Dermis microvascular lymphatic vessel endothelial cell (primary cell): Measurements from ENCODE around the gene USF3. TPM values are rescaled to one million over a fixed set of nuclear protein-coding genes. Genes with fewer than 3 reads are reported as not detected.
"Not testable (repeated sequence)": the region's sequence is repeated elsewhere in the genome, so short reads cannot be mapped to it uniquely, and the experiment has no call there.

Experiments
- DNase-seq, 2 donors: peaks; one replicate each; pipeline versions ENCODE4 v3.0.0 to v3.0.0-alpha.2; 2010; ENCODE audit warnings: low read depth in 2 of 2
- total RNA-seq: library from RNA; depleted of rRNA; stranded (reverse); fragments of >200 nt; gene quantifications from 2 replicates; pipeline ENCODE4 v1.2.1, GENCODE V29; 2014

The USF3 gene
- total RNA-seq, 1 donor from 2014 or later = 4.9 TPM

- DNase-seq = no peak
These were observed 42.1 kb downstream of the USF3 start for GRCh38 chr3:113654310-113654709.

DNA sequence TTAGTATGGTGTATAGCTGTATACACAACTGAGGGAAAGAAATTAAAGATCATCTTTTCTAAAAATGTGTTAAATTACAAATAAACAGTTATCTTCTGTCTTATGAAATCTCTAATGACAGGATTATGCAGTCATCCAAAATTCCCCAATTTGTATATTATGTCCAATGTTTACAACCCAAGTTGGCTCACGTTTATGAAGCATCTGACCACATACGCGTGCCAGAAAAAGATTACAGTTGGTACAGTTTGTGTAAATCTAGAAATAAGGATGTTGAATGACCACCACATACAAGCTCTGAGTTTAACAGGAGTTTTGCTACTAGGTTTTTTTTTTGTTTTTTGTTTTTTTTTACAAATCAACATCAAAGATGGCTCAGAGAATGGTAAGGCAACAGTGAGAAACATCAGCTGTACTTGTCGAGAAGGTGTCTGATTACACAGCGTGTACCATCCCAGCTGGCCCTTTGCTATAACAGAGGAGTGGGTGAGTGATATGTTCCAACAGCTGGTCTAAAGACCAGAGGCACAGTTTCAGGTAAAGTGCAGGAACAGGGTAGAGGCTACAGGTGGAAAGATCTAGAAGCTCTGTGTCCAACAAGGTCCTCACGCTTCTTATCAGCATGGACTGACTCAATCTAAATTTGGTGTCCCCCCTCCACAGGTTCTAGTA, 47.1 kb downstream of the USF3 start:
- no peak for DNase-seq

DNA sequence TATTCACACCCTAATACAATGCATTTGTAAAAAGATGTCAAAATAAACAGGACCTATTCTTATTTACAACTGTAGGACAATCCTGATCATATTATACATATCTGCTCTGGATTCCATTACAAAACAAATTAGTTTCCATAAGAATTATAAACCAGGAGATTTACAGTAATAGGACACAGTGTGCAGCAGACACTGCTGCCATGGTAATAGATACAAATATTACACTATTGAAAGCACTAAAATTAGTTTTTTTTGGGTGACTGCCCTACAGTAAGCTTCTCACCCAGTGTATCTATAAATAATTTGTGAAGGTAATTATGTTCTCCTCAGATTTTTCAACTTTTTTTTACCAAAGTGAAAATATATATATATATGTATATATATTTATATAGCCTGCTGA, 47.9 kb downstream of the USF3 start:
- DNase-seq = no peak

GRCh38 chr3:113643583-113643982, 52.9 kb downstream of the USF3 start:
- DNase-seq = no peak

DNA sequence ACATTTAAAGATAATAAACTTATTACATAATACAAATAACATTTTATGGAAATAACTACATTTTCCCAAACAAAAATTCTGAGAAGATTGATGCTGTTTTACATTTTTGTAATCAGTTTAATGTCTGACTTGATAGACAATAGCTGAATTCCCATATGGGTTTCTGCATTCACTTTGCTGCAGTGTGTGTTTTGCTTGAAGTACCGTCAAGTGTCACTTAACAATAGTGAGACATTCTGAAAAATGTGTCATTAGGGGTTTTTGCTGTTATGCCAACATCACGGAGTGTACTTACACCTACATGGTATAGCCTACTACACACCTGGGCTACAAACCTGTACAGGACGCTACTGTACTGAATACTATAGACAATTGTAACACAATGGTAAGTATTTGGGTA, 57.5 kb downstream of the USF3 start:
- DNase-seq = no peak

DNA sequence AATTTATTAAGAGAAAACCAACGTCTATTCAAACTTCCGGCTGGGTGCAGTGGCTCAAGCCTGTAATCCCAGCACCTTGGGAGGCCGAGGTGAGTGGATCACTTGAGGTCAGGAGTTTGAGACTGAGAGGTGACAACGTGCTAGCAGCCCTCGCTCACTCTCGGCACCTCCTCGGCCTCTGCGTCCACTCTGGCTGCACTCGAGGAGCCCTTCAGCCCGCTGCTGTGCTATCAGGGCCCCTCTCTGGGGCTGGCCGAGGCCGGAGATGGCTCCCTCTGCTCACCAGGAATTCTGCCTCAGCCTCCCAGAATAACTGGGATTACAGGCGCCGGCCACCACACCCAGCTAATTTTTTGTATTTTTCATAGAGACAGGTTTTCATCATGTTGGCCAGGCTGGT, 58.7 kb downstream of the USF3 start:
- no peak for DNase-seq

DNA sequence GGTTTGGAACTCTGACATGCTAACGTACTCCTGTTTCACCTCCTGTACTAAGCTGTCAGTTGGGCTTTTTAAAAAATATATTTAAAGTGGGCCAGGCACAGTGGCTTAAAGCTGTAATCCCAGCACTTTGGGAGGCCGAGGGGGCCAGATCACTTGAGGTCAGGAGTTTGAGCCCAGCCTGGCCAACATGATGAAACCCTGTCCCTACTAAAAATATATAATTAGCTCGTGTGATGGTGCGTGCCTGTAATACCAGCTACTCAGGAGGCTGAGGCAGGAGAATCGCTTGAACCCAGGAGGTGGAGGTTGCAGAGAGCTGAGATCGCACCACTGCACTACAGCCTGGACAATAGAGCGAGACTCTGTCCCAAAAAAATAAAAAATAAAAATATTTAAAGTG, 60.4 kb downstream of the USF3 start:
- DNase-seq = not testable (repeated sequence)

DNA sequence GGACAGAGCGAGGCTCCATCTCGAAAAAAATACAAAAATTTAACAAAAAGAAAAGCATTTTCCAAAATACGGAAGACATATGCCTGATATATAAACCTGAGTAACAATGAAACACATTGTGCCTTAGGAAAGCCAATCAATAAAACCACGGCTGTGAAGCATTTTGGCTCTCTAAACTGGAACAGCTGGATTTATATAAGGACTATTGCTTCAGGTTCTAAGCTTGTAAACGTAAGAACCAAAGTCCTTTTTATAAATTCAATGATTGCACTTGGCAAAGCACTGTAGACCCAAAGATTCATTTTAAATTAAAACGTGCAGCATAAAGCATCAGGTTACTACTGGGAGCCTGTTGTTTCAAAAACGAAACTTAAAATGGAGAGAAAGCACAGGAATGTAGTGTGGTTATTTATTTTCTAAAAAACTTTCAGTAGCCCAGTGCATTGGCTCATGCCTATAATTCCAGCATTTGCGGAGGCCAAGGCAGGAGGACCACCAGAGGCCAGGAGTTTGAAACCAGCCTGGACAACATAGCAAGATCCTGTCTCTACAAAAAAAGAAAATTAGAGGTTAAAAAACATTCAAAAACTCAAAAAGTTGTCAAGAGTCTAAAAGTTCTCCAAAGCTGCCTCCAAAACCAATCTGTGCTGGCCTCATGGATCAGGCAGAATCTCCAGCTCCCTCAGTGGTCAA, 61.5 kb downstream of the USF3 start:
- no peak for DNase-seq

DNA sequence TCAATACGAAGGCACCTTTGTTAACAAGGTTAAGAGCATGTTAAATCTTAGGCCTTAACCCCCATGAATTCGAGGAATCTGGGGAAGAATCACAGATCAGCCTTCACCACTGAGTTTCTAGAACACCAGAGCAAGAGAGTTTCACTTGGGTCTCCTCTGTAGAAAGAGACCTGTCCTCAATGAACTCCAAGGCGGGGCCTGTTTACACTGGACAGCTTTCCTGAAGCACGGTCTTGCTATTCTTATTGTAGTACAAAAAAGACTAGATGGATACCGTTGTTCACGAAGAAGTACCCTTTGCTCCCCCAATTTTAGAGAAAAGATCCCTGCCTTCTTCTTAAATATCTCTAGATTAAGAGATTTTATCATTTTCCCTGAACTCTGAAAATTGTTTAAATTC, 64.9 kb downstream of the USF3 start:
- no peak for DNase-seq

GRCh38 chr3:113630956-113631542, 65.4 kb downstream of the USF3 start:
- DNase-seq = no peak

DNA sequence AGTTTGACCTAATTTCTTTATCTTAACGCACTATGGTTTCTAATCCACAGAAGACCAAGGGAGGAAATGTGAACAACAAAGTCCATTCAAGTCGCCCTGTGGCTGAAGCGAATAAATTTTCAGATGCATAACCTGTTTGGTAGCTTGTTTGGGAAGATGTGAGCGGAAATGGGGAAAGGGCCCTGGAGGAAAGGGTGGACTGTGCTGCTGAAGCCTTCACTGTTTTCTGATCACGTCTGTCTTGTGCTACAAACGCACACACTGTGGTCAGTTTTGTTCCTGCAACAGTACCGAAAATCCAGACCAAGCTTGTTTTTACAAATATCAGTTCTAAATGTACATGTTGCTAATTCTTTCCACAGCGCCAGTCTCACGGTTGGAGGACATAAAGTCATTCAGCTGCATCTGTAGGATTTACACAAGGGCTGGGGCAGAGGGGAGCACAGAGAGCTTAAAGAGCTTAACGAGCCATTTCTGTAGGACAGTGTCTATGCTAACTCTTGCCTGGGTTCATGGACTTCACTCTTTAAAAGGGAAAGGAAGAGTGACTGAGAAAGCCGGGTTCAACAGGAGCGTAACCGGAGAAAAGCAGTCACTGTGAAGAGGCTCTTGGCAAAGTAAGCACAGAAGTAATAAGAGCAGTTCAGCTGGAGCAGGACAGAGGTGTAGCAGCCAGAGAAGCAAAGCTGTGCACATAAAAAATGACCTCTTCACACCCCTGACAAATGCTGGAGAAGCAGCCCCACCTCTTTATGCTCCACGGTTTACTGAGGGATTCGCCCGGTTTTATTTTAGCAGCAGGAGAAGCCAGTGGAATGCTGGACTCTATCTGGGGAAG, 66.6 kb downstream of the USF3 start:
- no peak for DNase-seq

- DNase-seq = no peak
These were observed 67.7 kb downstream of the USF3 start for GRCh38 chr3:113628788-113629187.

GRCh38 chr3:113628316-113628715, 68.1 kb downstream of the USF3 start:
- peak in 1 of 2 donors; percentile 71 for DNase-seq

DNA sequence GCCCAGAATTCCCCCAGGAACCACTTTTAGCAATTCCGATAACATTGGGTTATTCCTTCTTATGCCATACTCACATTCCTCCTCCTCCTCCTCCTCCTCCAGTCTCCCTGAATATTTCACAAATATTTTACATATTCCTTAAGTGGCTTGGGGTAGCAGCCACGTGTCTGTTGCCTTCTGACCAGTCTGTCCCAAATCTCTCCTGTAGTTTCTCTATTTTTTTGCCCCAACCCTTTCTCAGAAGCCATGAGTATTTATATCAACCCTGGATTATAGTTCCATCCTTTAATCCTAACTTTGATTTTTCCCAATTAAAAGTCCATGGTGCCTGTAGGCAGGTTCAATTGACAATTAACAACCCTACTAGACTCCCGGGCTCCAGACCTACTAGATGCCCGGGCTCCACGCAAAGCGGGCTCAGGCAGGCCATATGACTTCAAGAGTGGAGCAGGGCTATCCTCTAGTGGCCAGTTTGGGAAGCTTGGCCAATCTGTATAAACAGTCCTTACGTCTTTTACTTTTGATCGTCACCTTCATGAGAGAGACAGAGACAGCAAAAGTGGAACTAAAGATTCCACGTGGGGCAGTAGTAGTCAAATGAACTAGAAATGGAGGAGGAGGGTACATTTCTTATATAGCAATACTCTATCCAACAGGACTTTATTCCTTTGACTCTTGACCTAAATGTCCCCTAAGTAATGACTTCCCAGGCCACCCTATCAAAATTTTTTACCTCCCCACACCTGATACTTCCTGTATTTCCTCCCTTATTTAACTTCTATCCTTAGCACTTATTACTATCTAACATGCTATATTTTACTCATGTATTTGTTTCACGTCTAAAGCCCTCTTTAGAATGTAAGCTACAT, 69.7 kb downstream of the USF3 start:
- DNase-seq = peak; percentile 46 to 70

DNA sequence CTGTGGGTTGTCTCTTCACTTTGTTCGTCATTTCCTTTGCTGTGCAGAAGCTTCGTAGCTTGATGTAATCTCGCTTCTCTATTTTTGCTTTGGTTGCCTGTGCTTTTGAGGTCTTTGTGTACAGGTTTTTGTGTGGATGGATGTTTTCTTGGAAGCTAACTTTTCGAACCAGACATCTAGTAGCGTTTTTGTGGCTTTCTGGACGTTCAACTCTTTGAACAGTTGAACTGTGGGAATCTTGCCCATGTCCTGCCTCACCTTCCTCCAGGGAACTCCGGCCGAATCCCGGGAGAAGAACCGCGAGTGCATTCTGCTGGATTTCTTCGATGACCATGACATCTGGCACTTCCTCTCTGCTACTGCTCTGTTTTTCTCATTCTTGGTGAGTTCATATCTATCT, 70.6 kb downstream of the USF3 start:
- no peak for DNase-seq

DNA sequence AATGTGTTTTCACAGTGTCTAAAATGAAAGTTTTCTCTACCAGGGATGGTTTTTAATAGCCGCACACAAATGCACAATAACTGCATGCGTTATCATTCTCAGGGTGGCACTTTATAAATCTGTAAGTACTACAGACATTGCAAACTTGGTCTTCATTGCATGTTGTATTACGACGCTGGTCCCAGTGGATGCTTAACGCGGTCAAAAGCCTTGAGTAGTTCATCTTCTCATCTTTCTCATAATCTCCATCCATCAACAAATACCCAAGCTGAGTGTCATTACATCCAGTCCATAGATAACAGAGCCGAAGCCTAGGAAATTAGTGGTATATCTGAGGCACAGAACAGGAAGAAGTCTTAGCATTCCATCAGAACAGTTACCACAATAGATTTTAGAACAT, 72.6 kb downstream of the USF3 start:
- DNase-seq = no peak

GRCh38 chr3:113623324-113623723, 73.1 kb downstream of the USF3 start:
- DNase-seq = peak in 1 of 2 donors; percentile 15

DNA sequence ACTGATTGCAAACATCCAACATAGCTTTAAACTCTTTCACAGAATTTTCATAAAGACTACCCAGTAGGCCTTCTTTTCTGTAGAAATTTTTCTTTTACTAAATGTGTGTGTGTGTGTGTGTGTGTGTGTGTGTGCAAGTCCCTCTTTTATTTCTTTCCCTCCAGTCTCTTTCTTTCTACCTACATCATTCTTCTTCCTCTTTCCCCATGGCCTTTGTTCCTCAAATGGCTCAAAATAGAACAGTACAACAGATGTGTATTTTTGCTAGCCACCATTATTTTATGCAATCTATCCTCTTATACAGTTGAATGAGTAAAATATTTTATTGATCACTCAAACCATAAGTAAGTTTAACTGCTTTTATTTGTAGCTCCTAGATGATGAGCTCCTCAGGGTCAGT, 76.4 kb downstream of the USF3 start:
- DNase-seq = no peak

- DNase-seq = no peak
These were observed 78.7 kb downstream of the USF3 start for GRCh38 chr3:113617726-113618125.

DNA sequence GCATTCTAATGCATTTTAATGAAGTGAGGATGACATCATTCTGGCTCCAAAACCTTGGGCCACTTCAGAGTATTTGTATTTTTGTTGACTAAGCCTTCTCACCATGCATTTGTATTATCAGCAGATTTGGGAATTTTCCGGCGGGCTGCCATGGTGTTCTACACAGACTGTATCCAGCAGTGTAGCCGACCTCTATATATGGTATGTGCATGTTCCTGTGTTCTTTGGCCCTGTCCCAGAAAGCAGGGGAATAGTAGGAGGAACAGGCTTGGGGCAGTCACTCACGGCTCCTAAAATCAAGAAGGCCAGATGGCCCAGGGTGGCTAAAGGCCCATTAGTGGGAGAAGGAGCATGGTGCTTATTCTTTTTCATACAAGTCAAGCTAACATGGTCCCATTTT, 80.5 kb downstream of the USF3 start:
- DNase-seq = no peak

DNA sequence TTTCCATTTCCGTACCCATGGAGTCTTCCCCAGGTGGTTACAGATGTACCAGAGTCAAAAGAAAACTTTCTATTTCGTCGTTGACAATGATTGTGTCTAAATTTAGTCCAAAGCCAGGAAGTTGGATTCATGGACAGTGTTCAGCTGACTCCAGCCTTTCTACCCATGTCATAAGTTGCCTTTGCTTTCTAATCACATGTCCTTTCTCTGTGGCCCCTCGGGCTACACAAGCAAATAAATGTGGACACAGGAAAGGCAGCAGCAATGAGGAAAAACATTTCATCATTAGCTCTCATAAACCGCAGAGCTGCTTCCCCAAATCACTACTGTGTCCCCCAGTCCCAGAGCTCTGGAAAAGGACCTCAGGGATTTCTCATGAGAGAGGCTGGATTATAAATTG, 82.0 kb downstream of the USF3 start:
- DNase-seq = peak; percentile 5 to 55
